Activated T-cell treated with anti-CD3 and anti-CD28 coated beads, Interleukin-2, amount 50 U/mL, for 24 hours (primary cell): ENCODE data around the gene RNU1-2.
"Not testable (repeated sequence)": the region's sequence is repeated elsewhere in the genome, so short reads cannot be mapped to it uniquely, and the experiment has no call there.

Source experiments
- DNase-seq: peaks from one replicate; pipeline ENCODE4 v3.0.0-alpha.2; 2020
- H3K27ac Mint-ChIP-seq: 2 replicates; pipeline ENCODE4 v1.8.0; 2020; ENCODE audit warnings: mild to moderate bottlenecking, mixed read lengths
- H3K27me3 Mint-ChIP-seq: 2 replicates; pipeline ENCODE4 v1.8.0; 2020; ENCODE audit warnings: mixed read lengths
- H3K36me3 Mint-ChIP-seq: 2 replicates; pipeline ENCODE4 v1.8.0; 2020; ENCODE audit warnings: low read depth, mixed read lengths
- H3K4me1 Mint-ChIP-seq: 2 replicates; pipeline ENCODE4 v1.8.0; 2020; ENCODE audit warnings: low read depth, mixed read lengths
- H3K4me3 Mint-ChIP-seq: 2 replicates; pipeline ENCODE4 v1.8.0; 2020; ENCODE audit warnings: mild to moderate bottlenecking, moderate library complexity, mixed read lengths
- H3K9me3 Mint-ChIP-seq: 2 replicates; pipeline ENCODE4 v1.8.0; 2020; ENCODE audit warnings: mixed read lengths

Gene RNU1-2

GRCh38 chr1:16945512-16945911, 49.7 kb downstream of the RNU1-2 start:
- peaks cover 48% of the 10 kb centered on the region for H3K36me3 Mint-ChIP-seq
- not testable (repeated sequence) for H3K4me1 Mint-ChIP-seq, DNase-seq, H3K27me3 Mint-ChIP-seq, H3K4me3 Mint-ChIP-seq, H3K9me3 Mint-ChIP-seq, H3K27ac Mint-ChIP-seq
